ENCODE measurements around the gene MPZL2.

Gene MPZL2

DNA sequence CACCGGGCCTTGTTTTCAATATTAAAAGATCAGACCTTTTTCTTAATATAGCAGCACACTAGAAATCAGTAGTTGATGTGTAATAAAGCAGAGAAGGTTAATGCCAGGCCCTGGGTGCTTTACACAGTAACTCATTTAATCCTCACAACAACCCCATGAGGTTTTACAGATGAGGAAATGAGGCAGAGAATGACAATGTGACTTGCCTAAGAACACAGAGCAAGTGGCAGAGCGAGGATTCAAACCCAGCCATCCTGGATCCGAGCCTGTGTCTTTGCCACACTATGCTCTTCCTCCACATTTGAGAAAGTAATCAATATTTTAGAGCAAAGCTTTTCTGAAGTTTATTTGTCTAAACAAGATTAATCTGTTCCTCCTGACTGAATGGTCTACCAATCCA is 46.5 kb downstream of the MPZL2 start:
- no peak for DNase-seq

DNA sequence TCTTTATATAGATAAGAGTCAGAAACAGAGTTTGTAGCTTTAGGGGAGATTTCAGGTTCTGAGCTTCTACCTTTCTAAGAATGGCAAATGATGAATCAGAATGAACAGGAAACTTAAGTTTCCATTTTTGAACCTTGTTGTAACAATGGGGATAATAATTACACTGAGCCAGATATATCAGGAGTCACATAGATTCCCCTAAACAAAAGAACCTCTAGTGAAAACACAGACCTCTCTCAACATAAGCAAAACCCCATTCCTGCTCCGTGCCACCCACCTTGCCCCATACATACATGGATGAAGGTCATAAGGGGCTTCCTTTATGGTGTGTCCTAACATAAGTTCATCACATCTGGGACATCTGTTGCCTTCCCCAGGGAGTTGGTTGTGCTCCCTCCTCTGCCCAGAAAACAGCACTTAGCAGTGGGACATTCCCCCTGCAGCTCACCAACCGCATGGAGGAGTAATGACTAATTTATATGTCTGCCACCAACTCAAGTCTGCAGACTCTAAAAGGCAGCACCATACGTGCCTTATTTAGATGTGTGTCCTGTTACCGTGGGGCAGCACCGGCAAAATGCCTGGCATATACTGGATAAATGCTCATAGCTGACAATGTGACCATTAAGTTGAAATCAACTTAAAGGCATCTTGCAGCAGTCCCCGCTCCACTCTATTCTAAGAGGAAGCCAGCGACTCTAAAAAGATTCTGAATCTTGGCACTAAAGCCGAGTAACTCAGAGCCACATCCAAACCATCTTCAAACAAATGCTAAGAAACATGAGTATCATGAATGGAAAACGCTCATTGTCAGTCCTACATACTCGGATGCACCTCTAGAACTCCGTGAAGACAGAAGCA is 47.2 kb downstream of the MPZL2 start:
- no peak for DNase-seq

DNA sequence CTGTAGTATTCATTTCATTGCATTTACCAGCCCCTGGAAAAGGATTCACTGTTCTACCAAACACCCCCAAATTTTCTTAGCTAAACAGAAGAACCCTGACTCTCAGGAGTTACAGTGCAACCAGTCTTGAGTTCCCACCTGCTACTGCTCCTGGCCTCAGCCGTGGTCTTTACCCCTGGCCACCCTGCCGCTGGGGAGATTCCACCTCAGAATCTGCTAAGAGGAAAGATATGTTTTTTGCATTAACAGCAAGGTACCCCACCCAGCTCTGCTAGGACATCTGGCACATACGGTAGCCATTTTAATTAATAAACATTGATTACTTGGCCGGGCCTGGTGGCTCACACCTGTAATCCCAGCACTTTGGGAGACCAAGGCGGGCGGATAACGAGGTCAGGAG is 48.3 kb downstream of the MPZL2 start:
- DNase-seq: no peak

DNA sequence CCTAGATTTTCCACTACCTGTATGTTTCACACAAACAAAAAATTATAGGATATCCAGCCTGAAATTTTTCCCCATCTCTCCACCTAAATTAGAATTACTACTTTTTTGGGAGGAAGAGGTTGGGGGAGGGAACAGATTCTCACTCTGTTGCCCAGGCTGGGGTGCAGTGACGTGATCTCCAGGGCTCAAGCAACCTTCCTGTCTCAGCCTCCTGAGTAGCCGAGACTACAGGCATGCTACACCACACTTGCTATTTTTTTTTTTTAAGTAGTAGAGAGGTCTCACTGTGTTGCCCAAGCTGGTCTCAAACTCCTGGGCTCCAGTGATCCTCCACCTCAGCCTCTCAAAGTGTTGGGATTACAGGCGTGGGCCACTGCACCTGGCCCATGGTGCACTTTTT is 48.8 kb downstream of the MPZL2 start:
- no peak for DNase-seq

DNA sequence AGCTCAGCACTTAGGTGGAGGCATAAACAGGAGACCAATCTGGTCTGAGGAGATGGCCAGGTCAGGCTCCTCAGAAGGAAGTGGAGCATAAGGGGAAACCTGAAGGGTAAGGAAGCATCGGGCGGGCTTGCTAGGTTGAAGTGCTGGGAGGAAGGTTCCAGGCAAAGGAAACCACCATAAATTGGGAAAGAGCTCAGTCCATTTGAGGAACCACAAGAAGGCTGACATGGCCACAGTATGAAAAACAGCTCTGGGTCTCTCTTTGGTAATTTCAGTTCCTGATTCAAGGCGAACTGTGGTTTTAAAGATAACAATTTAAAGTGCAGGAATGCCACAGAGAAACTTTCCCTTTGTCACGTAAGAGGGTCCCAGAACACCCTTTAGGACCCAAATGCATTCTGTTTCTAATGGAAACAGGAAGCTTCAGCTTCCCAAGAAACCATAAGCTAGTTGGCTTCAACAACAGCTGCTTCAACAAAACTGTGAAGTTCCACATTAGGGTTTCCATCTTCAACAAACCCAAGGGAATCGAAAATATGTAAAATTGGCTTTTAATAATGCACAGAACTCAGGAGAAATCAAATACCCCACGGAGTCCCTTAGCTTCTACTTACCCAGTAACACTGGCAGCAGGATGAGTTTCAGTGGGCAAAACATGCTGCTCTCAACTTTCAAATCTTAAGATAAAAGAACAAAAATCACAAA is 49.7 kb downstream of the MPZL2 start:
- no peak for DNase-seq

DNA sequence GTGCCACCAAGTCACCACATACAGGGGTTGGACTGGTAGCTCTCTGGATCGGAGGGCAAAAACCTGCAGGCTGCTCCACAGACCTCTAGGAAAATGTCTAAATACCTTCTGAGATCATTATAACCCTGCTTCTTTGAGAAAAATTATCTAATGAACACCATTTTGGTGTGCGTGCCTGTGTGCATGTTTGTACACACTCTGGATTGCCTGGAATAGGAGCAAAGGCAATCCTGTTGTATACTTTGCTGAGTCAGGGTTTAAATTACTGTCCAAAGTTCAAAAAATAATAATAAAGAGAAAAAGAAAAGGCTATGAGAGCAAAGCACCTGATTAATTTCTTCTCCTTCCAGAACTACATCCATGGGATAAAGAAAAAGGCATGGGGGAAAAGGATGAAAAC is 50.3 kb downstream of the MPZL2 start:
- DNase-seq: no peak

DNA sequence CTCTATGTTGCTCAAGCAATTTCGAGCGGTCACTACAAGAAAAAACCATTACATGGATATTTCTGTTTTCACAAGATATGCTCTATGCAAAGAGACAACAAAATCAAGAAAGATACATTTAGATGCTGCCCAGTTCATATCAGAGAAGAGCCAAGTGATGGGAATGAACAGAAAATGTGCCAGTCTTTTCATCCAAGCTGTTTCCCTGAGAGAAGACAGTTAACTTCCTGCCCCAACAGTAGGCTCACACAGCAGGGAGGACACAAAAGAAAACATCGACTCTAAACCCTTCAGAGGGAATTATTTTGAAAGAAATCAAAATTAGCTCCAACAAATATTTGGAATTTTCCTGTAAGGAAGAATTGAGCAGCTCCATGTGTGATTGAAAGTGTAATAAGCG is 50.9 kb downstream of the MPZL2 start:
- DNase-seq: no peak

DNA sequence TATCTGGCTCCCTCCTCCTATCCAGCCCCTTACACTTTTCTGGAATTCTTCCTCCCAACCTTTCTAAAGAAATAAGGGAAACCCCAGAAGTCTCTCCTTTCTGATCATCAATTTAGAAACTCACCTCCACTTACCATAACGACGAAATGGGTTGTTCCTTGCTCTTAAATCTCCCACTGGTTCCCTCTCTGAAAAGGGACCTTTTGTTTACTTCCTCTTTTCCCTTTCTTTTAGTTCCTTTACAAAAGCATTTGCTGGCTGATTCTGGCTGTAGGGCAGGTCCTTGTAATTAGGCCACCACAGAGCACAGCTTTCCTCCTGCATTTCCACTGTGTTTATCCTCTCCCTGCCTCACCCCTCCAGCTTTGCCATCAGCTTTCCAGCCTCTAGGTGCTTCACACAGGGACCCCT is 51.3 kb downstream of the MPZL2 start:
- no peak for DNase-seq

DNA sequence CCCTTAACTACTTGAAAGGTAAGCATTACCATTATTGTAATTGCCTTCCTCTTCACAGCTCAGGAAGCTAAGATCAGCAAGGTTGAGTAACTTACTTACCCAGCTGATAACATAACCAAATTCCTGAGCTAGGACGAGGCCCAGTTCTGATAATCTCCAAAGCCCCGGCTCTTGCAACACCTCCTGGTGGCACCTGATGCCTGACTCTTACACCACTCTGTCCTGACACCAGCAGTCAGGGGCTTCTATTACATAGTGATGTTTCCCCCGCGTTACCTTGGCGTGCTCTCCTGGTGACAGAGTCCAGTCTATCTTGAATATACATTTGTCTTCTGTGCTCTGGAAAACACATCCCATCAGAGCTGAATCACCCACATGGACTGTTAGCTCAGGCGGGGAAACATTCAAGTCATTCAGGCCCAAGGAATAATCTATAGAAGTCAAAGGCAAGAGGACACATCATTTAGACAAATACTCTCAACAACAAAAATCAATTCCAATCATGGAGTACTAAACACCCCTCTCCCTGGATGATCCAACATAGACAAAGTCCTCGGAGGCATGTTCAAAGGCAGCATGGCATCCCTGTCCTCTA is 51.9 kb downstream of the MPZL2 start:
- DNase-seq: no peak

DNA sequence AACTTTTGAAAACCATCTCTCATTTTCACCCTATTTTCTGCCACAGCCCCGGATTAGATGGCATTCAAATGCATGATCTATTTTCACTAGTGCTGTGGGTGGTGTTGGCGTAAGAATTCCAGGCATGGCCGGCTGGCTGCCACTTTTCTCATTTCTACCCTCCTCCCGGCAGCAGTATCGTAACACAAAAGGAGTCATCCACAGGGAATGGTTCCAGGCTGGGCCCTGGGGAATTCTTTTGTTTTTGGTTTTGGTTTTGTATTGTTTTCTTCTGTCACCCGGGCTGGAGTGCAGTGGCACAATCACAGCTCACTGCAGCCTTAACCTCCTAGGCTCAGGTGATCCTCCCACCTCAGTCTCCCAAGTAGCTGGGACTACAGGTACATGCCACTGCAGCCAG is 53.1 kb downstream of the MPZL2 start:
- DNase-seq: no peak

DNA sequence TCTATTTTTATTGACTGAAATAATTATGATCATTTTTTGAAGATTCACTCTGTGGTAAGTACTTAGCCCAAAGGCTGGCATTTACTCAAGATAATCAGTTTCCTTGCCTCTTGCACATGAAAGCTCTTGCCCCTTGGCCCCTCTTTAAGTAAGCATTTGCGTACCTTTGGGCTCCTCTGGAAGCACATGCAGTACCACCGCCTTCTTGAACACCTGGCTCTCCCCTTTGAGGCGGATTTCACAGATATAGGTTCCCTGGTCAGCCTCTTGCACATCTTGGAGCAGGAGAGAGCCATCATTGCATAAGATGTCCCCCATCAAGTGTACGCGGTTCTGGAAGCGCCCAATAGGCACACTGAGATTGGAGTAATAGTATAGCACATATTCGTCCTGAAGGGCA is 53.8 kb downstream of the MPZL2 start:
- no peak for DNase-seq

DNA sequence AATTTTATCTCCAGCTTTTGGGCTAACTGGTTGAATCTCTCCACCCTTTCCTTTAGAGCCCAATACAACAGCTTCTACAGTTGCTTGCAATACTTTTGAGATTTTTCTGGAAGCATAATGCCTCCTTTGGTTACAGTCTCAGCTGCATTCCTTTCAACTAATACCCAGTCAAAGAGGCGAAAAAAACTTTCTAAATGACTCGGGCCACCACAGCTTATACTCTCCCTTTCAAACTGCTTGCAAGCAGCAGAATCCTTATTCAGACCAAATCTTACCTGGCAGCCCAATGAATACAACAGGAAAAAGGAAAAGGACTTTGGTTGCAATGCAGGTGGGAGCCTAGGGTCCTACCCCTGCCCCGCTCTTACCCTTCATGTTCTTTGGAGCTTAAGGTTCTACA is 55.1 kb downstream of the MPZL2 start:
- no peak for DNase-seq

DNA sequence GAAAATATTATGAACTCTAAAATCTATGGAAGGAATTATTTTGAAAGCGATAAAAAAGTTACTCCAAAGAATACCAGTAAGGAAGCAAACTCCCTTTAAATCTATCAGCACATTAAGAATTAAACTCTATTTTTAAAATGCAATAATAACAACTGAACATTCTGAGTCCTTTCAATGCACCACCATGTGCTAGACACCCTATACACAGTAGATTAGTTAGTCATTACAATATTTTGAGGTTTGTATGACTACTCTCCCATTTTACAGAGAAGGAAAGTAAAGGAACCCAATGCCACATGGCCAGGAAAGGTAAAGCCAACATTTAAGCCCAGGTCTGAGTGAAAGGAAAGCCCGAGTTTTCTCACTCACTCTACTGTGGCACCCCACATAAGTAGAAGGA is 57.0 kb downstream of the MPZL2 start:
- no peak for DNase-seq

DNA sequence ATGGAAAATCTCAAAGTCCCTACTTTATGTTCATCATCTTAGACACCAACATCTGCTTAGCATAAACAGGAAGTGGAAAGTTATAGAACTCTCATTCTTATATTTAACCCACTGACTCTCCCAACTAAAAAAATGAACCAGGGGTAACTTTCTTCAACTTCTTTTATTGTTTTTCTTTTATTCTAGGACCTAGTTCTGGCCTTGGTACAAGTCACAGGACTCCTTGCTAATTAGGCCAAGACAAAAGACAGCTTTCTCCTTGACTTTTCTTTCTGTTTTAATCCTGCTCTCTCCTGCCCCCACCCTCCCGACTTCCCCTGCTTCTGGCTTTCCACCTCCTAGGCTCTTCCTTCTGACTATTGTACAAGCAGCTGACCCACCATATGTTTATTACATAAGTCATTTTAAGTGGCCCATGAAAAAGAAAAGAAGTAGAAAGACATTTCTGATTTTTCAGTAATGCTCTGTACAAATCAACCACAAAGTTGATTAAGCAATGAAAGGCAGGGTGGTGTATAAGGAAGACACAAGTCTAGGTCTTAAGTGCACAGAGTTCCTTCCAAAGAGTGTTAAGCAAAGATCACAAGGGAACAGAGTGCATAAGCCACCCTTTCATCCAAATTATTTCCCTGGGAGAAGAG is 57.6 kb downstream of the MPZL2 start:
- no peak for DNase-seq

DNA sequence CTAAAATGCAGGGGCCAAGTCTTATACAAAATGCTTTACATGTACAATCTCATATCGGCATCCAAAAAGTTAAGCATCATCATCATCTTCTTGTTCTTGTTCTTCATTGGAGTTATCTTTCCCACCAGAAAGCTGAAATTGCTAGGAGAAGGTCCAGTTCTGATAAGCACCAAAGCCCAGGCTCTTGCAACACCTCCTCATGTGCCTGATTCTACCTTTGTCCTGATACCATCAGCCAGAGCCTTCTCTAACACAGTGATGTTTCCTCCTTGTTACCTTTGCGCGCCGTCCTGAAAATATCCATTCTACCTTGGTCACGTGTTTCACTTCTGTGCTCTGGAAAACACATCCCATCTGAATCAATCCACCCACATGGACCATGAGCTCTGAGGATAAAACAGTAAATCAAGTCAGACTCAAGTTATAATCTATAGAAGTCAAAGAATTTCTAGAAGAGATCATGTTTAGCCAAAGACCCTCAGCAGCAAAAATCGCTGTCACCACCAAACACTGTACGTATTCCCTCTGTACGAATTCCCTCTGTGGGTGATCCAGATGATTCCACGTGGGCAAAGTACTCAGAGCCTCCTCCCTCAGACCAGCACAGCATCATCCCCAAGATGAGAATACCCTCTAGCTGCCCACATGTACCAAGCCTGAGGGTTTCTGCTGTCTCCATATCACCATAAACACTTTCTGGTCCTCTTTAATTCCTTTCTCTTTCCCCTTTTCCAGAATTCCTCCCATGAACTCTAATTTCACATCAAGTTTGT is 58.3 kb downstream of the MPZL2 start:
- DNase-seq: no peak
